Vagina (tissue), 2 donors: ENCODE measurements around the gene ACSF3.

Source experiments
- POLR2A ChIP-seq, 2 donors: fragments of 450-650 bp; IDR thresholded peaks; one replicate each; pipeline ENCODE4 v1.6.1; 2017; ENCODE audit warnings: antibody characterized with exemption in 2 of 2, mild to moderate bottlenecking in 2 of 2, moderate library complexity in 2 of 2
- POLR2AphosphoS5 ChIP-seq, 2 donors: sonication (generic); formaldehyde crosslinking; IDR thresholded peaks; one replicate each; pipeline ENCODE4 v1.9.0; 2017; ENCODE audit warnings: antibody characterized with exemption in 2 of 2, mild to moderate bottlenecking in 2 of 2, low read depth in 1 of 2; ENCODE audit not compliant: insufficient read depth in 1 of 2
- TF ChIP-seq, protein P1 (sequence below), 3 experiments: fragments of 450-650 bp in 2 of 3; fragments of 200-600 bp in 1 of 3; sonication (generic) in 1 of 3; IDR thresholded peaks; one replicate each; pipeline ENCODE4 v1.5.1; 2017 to 2019; ENCODE audit warnings: antibody characterized with exemption in 3 of 3, mild to moderate bottlenecking in 2 of 3, moderate library complexity in 2 of 3

- TF ChIP-seq, protein P1, sequence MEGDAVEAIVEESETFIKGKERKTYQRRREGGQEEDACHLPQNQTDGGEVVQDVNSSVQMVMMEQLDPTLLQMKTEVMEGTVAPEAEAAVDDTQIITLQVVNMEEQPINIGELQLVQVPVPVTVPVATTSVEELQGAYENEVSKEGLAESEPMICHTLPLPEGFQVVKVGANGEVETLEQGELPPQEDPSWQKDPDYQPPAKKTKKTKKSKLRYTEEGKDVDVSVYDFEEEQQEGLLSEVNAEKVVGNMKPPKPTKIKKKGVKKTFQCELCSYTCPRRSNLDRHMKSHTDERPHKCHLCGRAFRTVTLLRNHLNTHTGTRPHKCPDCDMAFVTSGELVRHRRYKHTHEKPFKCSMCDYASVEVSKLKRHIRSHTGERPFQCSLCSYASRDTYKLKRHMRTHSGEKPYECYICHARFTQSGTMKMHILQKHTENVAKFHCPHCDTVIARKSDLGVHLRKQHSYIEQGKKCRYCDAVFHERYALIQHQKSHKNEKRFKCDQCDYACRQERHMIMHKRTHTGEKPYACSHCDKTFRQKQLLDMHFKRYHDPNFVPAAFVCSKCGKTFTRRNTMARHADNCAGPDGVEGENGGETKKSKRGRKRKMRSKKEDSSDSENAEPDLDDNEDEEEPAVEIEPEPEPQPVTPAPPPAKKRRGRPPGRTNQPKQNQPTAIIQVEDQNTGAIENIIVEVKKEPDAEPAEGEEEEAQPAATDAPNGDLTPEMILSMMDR (IDR thresholded peaks at IDR 0.05): no peak
- no peak for TF ChIP-seq POLR2A (IDR thresholded peaks at IDR 0.05)
- TF ChIP-seq POLR2AphosphoS5 (IDR thresholded peaks at IDR 0.05; ENCODE audit: insufficient read depth in 1 of 2, low read depth in 1 of 2): no peak
Measured at GRCh38 chr16:89189358-89190025, 95.8 kb downstream of the ACSF3 start.
